GM23338 (cell line): ENCODE measurements around the gene TEFM. TPM values are rescaled to one million over a fixed set of nuclear protein-coding genes. Genes with fewer than 3 reads are reported as not detected.

Experiments
- ATAC-seq: fragments of 200-7000 bp; cut with Tn5 transposase; 3 replicates; pipeline ENCODE4 v1.9.1; 2020
- DNase-seq: peaks from one replicate; pipeline ENCODE4 v3.0.0-alpha.2; 2015; ENCODE audit warnings: low spot score
- H2AFZ ChIP-seq: fragments of 200-600 bp; sonication (generic); 2 replicates; pipeline ENCODE4 v1.8.0; 2016; ENCODE audit warnings: antibody characterized with exemption, mild to moderate bottlenecking, moderate library complexity
- H3F3A ChIP-seq: fragments of 200-600 bp; sonication (generic); replicated peaks from 2 replicates; pipeline ENCODE4 v1.8.0; 2017; ENCODE audit warnings: antibody characterized with exemption, mixed run types, low read depth
- H3K27ac ChIP-seq: fragments of 200-600 bp; sonication (generic); 2 replicates; pipeline ENCODE4 v1.6.1; 2016; ENCODE audit warnings: low read depth
- H3K27me3 ChIP-seq: fragments of 200-600 bp; sonication (generic); 2 replicates; pipeline ENCODE4 v1.8.0; 2016; ENCODE audit warnings: mild to moderate bottlenecking, mixed run types, moderate library complexity; ENCODE audit not compliant: insufficient read depth
- H3K36me3 ChIP-seq: fragments of 200-600 bp; sonication (generic); 2 replicates; pipeline ENCODE4 v1.8.0; 2016; ENCODE audit warnings: mild to moderate bottlenecking; ENCODE audit not compliant: insufficient read depth
- H3K4me1 ChIP-seq: fragments of 200-600 bp; sonication (generic); 2 replicates; pipeline ENCODE4 v1.8.0; 2016; ENCODE audit warnings: mild to moderate bottlenecking, moderate library complexity; ENCODE audit not compliant: insufficient read depth
- H3K4me2 ChIP-seq: fragments of 200-600 bp; sonication (generic); 2 replicates; pipeline ENCODE4 v1.7.1; 2017; ENCODE audit warnings: mixed run types
- H3K4me3 ChIP-seq: fragments of 200-600 bp; sonication (generic); 2 replicates; pipeline ENCODE4 v1.6.1; 2016; ENCODE audit warnings: mixed run types
- H3K79me2 ChIP-seq: fragments of 200-600 bp; sonication (generic); replicated peaks from 2 replicates; pipeline ENCODE4 v1.8.0; 2017; ENCODE audit warnings: mild to moderate bottlenecking; ENCODE audit not compliant: insufficient read depth
- H3K9me2 ChIP-seq: fragments of 200-600 bp; sonication (generic); 2 replicates; pipeline ENCODE4 v1.8.0; 2017; ENCODE audit not compliant: insufficient read depth
- H4K20me1 ChIP-seq: fragments of 200-600 bp; sonication (generic); replicated peaks from 2 replicates; pipeline ENCODE4 v1.8.0; 2017; ENCODE audit warnings: mild to moderate bottlenecking; ENCODE audit not compliant: insufficient read depth
- H3K27ac Mint-ChIP-seq: 2 replicates; pipeline ENCODE4 v1.8.0; 2020; ENCODE audit warnings: inconsistent platforms, mild to moderate bottlenecking, moderate library complexity, mixed read lengths
- H3K27me3 Mint-ChIP-seq: 3 replicates; pipeline ENCODE4 v1.8.0; 2022; ENCODE audit warnings: low read depth, mild to moderate bottlenecking, moderate library complexity, mixed read lengths, inconsistent platforms; ENCODE audit not compliant: insufficient read depth, poor library complexity
- H3K36me3 Mint-ChIP-seq: 3 replicates; pipeline ENCODE4 v1.8.0; 2021; ENCODE audit warnings: low read depth, mild to moderate bottlenecking, inconsistent platforms, moderate library complexity, mixed read lengths
- H3K4me1 Mint-ChIP-seq: 3 replicates; pipeline ENCODE4 v1.8.0; 2020; ENCODE audit warnings: mild to moderate bottlenecking, inconsistent platforms, mixed read lengths
- H3K4me3 Mint-ChIP-seq: 3 replicates; pipeline ENCODE4 v1.8.0; 2021; ENCODE audit warnings: moderate library complexity, mild to moderate bottlenecking, inconsistent platforms, mixed read lengths
- H3K9me3 Mint-ChIP-seq: 3 replicates; pipeline ENCODE4 v1.8.0; 2020; ENCODE audit warnings: moderate library complexity, mild to moderate bottlenecking, inconsistent platforms, mixed read lengths
- CREB1 ChIP-seq: fragments of 250-450 bp; sonication (Bioruptor Pico); IDR thresholded peaks from 2 replicates; pipeline ENCODE4 v1.5.0; 2020; ENCODE audit warnings: low read depth, mild to moderate bottlenecking, moderate library complexity
- EZH2phosphoT487 ChIP-seq: fragments of 200-600 bp; sonication (generic); IDR thresholded peaks from one replicate; pipeline ENCODE4 v1.8.1; 2018; ENCODE audit warnings: antibody characterized with exemption; ENCODE audit not compliant: unreplicated experiment
- JUNB ChIP-seq: IDR thresholded peaks from one replicate; pipeline ENCODE4 v1.6.1; 2016; ENCODE audit warnings: antibody characterized with exemption; ENCODE audit not compliant: unreplicated experiment
- POLR2AphosphoS5 ChIP-seq: IDR thresholded peaks from 2 replicates; pipeline ENCODE4 v1.6.1; 2016; ENCODE audit warnings: antibody characterized with exemption, low read depth
- ZNF331 ChIP-seq: fragments of 250-450 bp; sonication (Bioruptor Pico); IDR thresholded peaks from 2 replicates; pipeline ENCODE4 v1.5.0; 2020; ENCODE audit warnings: low read depth, mild to moderate bottlenecking, moderate library complexity
- ZNF462 ChIP-seq: fragments of 250-450 bp; sonication (Bioruptor Pico); IDR thresholded peaks from 2 replicates; pipeline ENCODE4 v1.5.0; 2020; ENCODE audit warnings: mild to moderate bottlenecking, moderate library complexity
- polyA plus RNA-seq: library from polyadenylated mRNA; unstranded; fragments of >200 nt; fragmentation: Nextera tagmentation; extraction: Ambion mirVana; gene quantifications from 2 replicates; pipeline ENCODE4 v1.2.1, GENCODE V29; 2016
- total RNA-seq: library from RNA; depleted of rRNA; stranded (reverse); fragments of >200 nt; shearing (Covaris generic); gene quantifications from 2 replicates; pipeline ENCODE4 v1.2.3, GENCODE V29; 2014

TEFM gene
- total and polyA plus RNA-seq, 2 experiments from 2014 or later = 15.9 to 33.3 TPM

- H3K4me3 ChIP-seq = no peak overlapping the region
- H3K4me1 ChIP-seq = no peaks in the 10 kb centered on the region
- H3K27ac ChIP-seq = no peak overlapping the region
- no peaks in the 10 kb centered on the region for H3K9me2 ChIP-seq
- no peaks in the 10 kb centered on the region for H3K36me3 ChIP-seq
- H3K27me3 ChIP-seq = no peaks in the 10 kb centered on the region
- no peaks in the 10 kb centered on the region for H3K9me3 Mint-ChIP-seq
- no peak for TF ChIP-seq JUNB
- TF ChIP-seq ZNF331 = no peak
- TF ChIP-seq ZNF462 (CRISPR knock-in tag) = no peak
- TF ChIP-seq CREB1 (CRISPR knock-in tag) = no peak
- no peak for TF ChIP-seq EZH2phosphoT487
- no peak for TF ChIP-seq POLR2AphosphoS5
- DNase-seq (no peak), ATAC-seq (no peak)
- H3F3A ChIP-seq = no peaks in the 10 kb centered on the region
- H3K4me3 Mint-ChIP-seq = no peak overlapping the region
- H3K4me1 Mint-ChIP-seq = no peaks in the 10 kb centered on the region
- H4K20me1 ChIP-seq = no peaks in the 10 kb centered on the region
- H3K27me3 Mint-ChIP-seq = peaks cover 6% of the 10 kb centered on the region
- peak overlapping the region; percentile 18; the same call in 1 of the 2 replicates for H2AFZ ChIP-seq
- H3K27ac Mint-ChIP-seq = no peak overlapping the region
- no peak overlapping the region for H3K4me2 ChIP-seq
- no peaks in the 10 kb centered on the region for H3K79me2 ChIP-seq
- no peaks in the 10 kb centered on the region for H3K36me3 Mint-ChIP-seq
These were observed 41.8 kb upstream of the TEFM start for GRCh38 chr17:30947796-30948195.
